H9 (cell line): Measurements from ENCODE around the gene NEDD4L. TPM values are rescaled to one million over a fixed set of nuclear protein-coding genes. Genes with fewer than 3 reads are reported as not detected.

ENCODE experiments used
- DNase-seq: peaks from one replicate; pipeline ENCODE4 v3.0.0-alpha.2; 2017
- H2AFZ ChIP-seq: one replicate; pipeline ENCODE4 v1.6.1; 2013; ENCODE audit warnings: mild to moderate bottlenecking, low read length, control low read depth, moderate library complexity
- H2AK5ac ChIP-seq: 2 replicates; pipeline ENCODE4 v1.6.1; 2013; ENCODE audit warnings: low read length, control low read depth, mixed read lengths; ENCODE audit not compliant: insufficient read length
- H2BK120ac ChIP-seq: one replicate; pipeline ENCODE4 v1.6.1; 2013; ENCODE audit warnings: low read depth, mild to moderate bottlenecking, low read length, control low read depth, inconsistent platforms; ENCODE audit not compliant: poor library complexity, severe bottlenecking
- H2BK12ac ChIP-seq: 2 replicates; pipeline ENCODE4 v1.6.1; 2013; ENCODE audit warnings: low read length, control low read depth, mixed read lengths, low read depth; ENCODE audit not compliant: insufficient read length
- H2BK15ac ChIP-seq: 2 replicates; pipeline ENCODE4 v1.6.1; 2013; ENCODE audit warnings: low read depth, low read length, control low read depth
- H2BK20ac ChIP-seq: one replicate; pipeline ENCODE4 v1.6.1; 2013; ENCODE audit warnings: low read depth, mild to moderate bottlenecking, low read length, control low read depth, inconsistent platforms; ENCODE audit not compliant: poor library complexity, severe bottlenecking
- H2BK5ac ChIP-seq: 2 replicates; pipeline ENCODE4 v1.6.1; 2013; ENCODE audit warnings: low read length, control low read depth, mixed read lengths; ENCODE audit not compliant: insufficient read length
- H3K14ac ChIP-seq: 2 replicates; pipeline ENCODE4 v1.6.1; 2013; ENCODE audit warnings: low read length, control low read depth; ENCODE audit not compliant: insufficient read depth
- H3K18ac ChIP-seq: 2 replicates; pipeline ENCODE4 v1.6.1; 2013; ENCODE audit warnings: low read depth, mild to moderate bottlenecking, mixed read lengths, low read length, control low read depth; ENCODE audit not compliant: insufficient read length
- H3K23ac ChIP-seq: 2 replicates; pipeline ENCODE4 v1.6.1; 2013; ENCODE audit warnings: low read length, control low read depth, mixed read lengths, low read depth; ENCODE audit not compliant: insufficient read length
- H3K23me2 ChIP-seq: 2 replicates; pipeline ENCODE4 v1.6.1; 2013; ENCODE audit warnings: low read depth, mild to moderate bottlenecking, mixed read lengths, low read length, control low read depth; ENCODE audit not compliant: insufficient read length, poor library complexity, severe bottlenecking
- H3K27ac ChIP-seq: 2 replicates; pipeline ENCODE4 v1.5.1; 2013; ENCODE audit warnings: low read length, control low read depth, mixed read lengths, low read depth; ENCODE audit not compliant: insufficient read length
- H3K27me3 ChIP-seq: 2 replicates; pipeline ENCODE4 v1.6.1; 2013; ENCODE audit warnings: low read length, control low read depth, inconsistent platforms; ENCODE audit not compliant: insufficient read depth
- H3K4ac ChIP-seq: 2 replicates; pipeline ENCODE4 v1.6.1; 2013; ENCODE audit warnings: low read depth, mild to moderate bottlenecking, control low read depth, inconsistent platforms, low read length, moderate library complexity
- H3K4me1 ChIP-seq: 2 replicates; pipeline ENCODE4 v1.6.1; 2013; ENCODE audit warnings: low read length, control low read depth, inconsistent platforms; ENCODE audit not compliant: insufficient read depth
- H3K4me2 ChIP-seq: 2 replicates; pipeline ENCODE4 v1.6.1; 2013; ENCODE audit warnings: low read length, control low read depth, mixed read lengths; ENCODE audit not compliant: insufficient read length, insufficient read depth
- H3K56ac ChIP-seq: 2 replicates; pipeline ENCODE4 v1.6.1; 2013; ENCODE audit warnings: low read depth, mild to moderate bottlenecking, mixed read lengths, low read length, control low read depth; ENCODE audit not compliant: insufficient read length
- H3K79me1 ChIP-seq: 2 replicates; pipeline ENCODE4 v1.6.1; 2013; ENCODE audit warnings: low read depth, mild to moderate bottlenecking, moderate library complexity, low read length, control low read depth, inconsistent platforms; ENCODE audit not compliant: insufficient read depth, poor library complexity, severe bottlenecking
- H3K79me2 ChIP-seq: 2 replicates; pipeline ENCODE4 v1.6.1; 2013; ENCODE audit warnings: low read length, control low read depth, inconsistent platforms; ENCODE audit not compliant: insufficient read depth
- H3K9ac ChIP-seq: 2 replicates; pipeline ENCODE4 v1.6.1; 2013; ENCODE audit warnings: low read length, control low read depth, mixed read lengths; ENCODE audit not compliant: insufficient read length; ENCODE audit errors: extremely low read depth
- H3K9me3 ChIP-seq: one replicate; pipeline ENCODE4 v1.6.1; 2013; ENCODE audit warnings: low read depth, low read length, inconsistent platforms; ENCODE audit not compliant: control insufficient read depth
- H3T11ph ChIP-seq: one replicate; pipeline ENCODE4 v1.6.1; 2013; ENCODE audit warnings: mild to moderate bottlenecking, low read length, control low read depth, inconsistent platforms
- H4K20me1 ChIP-seq: one replicate; pipeline ENCODE4 v1.6.1; 2013; ENCODE audit not compliant: control insufficient read depth, insufficient read length, insufficient read depth
- H4K5ac ChIP-seq: 2 replicates; pipeline ENCODE4 v1.6.1; 2013; ENCODE audit warnings: low read depth, mild to moderate bottlenecking, mixed read lengths, low read length, control low read depth; ENCODE audit not compliant: insufficient read length
- H4K8ac ChIP-seq: replicated peaks from 2 replicates; pipeline ENCODE4 v1.6.1; 2013; ENCODE audit warnings: low read length, control low read depth, mixed read lengths, low read depth; ENCODE audit not compliant: insufficient read length
- H4K91ac ChIP-seq: 2 replicates; pipeline ENCODE4 v1.6.1; 2013; ENCODE audit warnings: low read depth, mild to moderate bottlenecking, moderate library complexity, mixed read lengths, low read length, control low read depth; ENCODE audit not compliant: insufficient read length
- H3K27ac Mint-ChIP-seq, 3 experiments: 2 replicates in 2 of 3; 3 replicates in 1 of 3; pipeline ENCODE4 v1.8.0; 2020 to 2021; ENCODE audit warnings: mixed read lengths in 3 of 3, mild to moderate bottlenecking in 1 of 3, moderate library complexity in 1 of 3
- H3K27me3 Mint-ChIP-seq: 2 replicates; pipeline ENCODE4 v1.8.0; 2021; ENCODE audit warnings: low read depth, mild to moderate bottlenecking, moderate library complexity, mixed read lengths
- H3K36me3 Mint-ChIP-seq, 3 experiments: 2 replicates in 2 of 3; 3 replicates in 1 of 3; pipeline ENCODE4 v1.8.0; 2020 to 2021; ENCODE audit warnings: low read depth in 3 of 3, mixed read lengths in 3 of 3; ENCODE audit not compliant: insufficient read depth in 1 of 3
- H3K4me1 Mint-ChIP-seq, 2 experiments: 2 replicates each; pipeline ENCODE4 v1.8.0; 2020; ENCODE audit warnings: mixed read lengths in 2 of 2
- H3K4me3 Mint-ChIP-seq, 2 experiments: 2 replicates in 1 of 2; 3 replicates in 1 of 2; pipeline ENCODE4 v1.8.0; 2020 to 2021; ENCODE audit warnings: mild to moderate bottlenecking in 2 of 2, mixed read lengths in 2 of 2, moderate library complexity in 1 of 2
- H3K9me3 Mint-ChIP-seq, 2 experiments: 2 replicates in 1 of 2; 3 replicates in 1 of 2; pipeline ENCODE4 v1.8.0; 2020; ENCODE audit warnings: mild to moderate bottlenecking in 2 of 2, mixed read lengths in 2 of 2, moderate library complexity in 1 of 2
- WGBS: extraction: QIAGEN DNeasy Blood & Tissue Kit; methylation state at CpG from one replicate; pipeline ENCODE4 v1.1.7; 2013; ENCODE audit warnings: missing lambda C conversion rate, low lambda C conversion rate, mixed read lengths; ENCODE audit not compliant: insufficient read length; ENCODE audit errors: extremely low coverage; 5-methylcytosine and 5-hydroxymethylcytosine counted together
- total RNA-seq: library from RNA; stranded (reverse); gene quantifications from 2 replicates; pipeline ENCODE4 v1.2.1, GENCODE V29; 2021
- TF ChIP-seq, protein P1 (sequence below): fragments of 200-600 bp; sonication (generic); conservative IDR thresholded peaks from 3 replicates; pipeline ENCODE4 v1.8.0; 2021; ENCODE audit warnings: antibody characterized with exemption, mild to moderate bottlenecking

The NEDD4L gene
- total RNA-seq, 1 experiment from 2014 or later, result 76.3 TPM

DNA sequence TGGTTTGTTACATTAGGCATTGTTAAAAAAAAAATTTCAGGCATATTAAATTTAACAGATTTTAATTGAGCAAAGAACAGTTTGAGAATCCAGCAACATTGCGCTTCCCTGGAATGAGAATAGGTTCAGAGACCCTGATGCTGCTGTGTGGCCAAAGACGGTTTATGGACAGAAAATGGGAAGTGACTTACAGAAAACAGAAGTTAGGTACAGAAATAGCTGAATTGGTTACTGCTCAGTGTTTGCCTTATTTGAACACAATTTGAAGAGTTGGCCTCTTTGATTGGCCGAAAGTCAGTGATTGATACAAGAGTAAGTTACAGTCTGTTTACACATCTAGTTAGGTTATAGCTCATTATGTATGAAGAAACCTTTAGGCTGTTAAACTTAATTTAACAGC is 6.0 kb upstream of the NEDD4L start:
- Histone ChIP-seq H3K9me3 (no peaks in the 10 kb centered on the region), H2BK120ac (no peak overlapping the region), H4K20me1 (no peaks in the 10 kb centered on the region), H3K18ac (no peak overlapping the region), H2AK5ac (no peak overlapping the region), H3K56ac (no peak overlapping the region), H3K4ac (no peak overlapping the region), H3K14ac (no peak overlapping the region), H3K23ac (no peak overlapping the region), H2BK12ac (no peak overlapping the region), H3K27ac (no peak overlapping the region), H4K91ac (no peak overlapping the region), H3T11ph (no peak overlapping the region), H2BK20ac (no peak overlapping the region), H3K4me2 (no peak overlapping the region), H2AFZ (no peak overlapping the region), H3K79me2 (no peaks in the 10 kb centered on the region), H3K9ac (no peak overlapping the region), H3K27me3 (no peaks in the 10 kb centered on the region), H2BK15ac (no peak overlapping the region), H4K5ac (no peak overlapping the region), H3K79me1 (no peaks in the 10 kb centered on the region), H3K4me1 (no peaks in the 10 kb centered on the region; the same call in 1 of the 2 replicates), H2BK5ac (no peak overlapping the region), H4K8ac (no peak overlapping the region), H3K23me2 (peaks cover 3% of the 10 kb centered on the region)
- no CpG with 5 or more reads among the region's 3 CpGs for WGBS
- Mint-ChIP-seq H3K4me3 (no peak overlapping the region), H3K36me3 (no peaks in the 10 kb centered on the region), H3K27me3 (peaks cover 15% of the 10 kb centered on the region), H3K27ac (no peak overlapping the region), H3K9me3 (no peaks in the 10 kb centered on the region), H3K4me1 (peaks cover 4 to 6% of the 10 kb centered on the region in 2 experiments; a peak in 2 of 4 replicates)
- TF ChIP-seq, protein P1, sequence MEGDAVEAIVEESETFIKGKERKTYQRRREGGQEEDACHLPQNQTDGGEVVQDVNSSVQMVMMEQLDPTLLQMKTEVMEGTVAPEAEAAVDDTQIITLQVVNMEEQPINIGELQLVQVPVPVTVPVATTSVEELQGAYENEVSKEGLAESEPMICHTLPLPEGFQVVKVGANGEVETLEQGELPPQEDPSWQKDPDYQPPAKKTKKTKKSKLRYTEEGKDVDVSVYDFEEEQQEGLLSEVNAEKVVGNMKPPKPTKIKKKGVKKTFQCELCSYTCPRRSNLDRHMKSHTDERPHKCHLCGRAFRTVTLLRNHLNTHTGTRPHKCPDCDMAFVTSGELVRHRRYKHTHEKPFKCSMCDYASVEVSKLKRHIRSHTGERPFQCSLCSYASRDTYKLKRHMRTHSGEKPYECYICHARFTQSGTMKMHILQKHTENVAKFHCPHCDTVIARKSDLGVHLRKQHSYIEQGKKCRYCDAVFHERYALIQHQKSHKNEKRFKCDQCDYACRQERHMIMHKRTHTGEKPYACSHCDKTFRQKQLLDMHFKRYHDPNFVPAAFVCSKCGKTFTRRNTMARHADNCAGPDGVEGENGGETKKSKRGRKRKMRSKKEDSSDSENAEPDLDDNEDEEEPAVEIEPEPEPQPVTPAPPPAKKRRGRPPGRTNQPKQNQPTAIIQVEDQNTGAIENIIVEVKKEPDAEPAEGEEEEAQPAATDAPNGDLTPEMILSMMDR, result no peak
- no peak for DNase-seq
